PC-3 (cell line): ENCODE data around the gene PEPD. TPM values are rescaled to one million over a fixed set of nuclear protein-coding genes. Genes with fewer than 3 reads are reported as not detected.

ENCODE experiments used
- ATAC-seq: fragments of 200-7000 bp; cut with Tn5 transposase; 2 replicates; pipeline ENCODE4 v1.9.1; 2020; ENCODE audit warnings: mild to moderate bottlenecking, moderate library complexity
- BruUV-seq: library from RNA; stranded (reverse); fragments of 400-500 nt; replicated peaks from 2 replicates; lab custom pipeline; 2021; lab: Mats Ljungman, UMichigan
- CTCF ChIA-PET: fragments of 300-600 bp; sonication (Branson Sonifier 250); formaldehyde crosslinking; loops from one replicate; lab custom pipeline; 2022; ENCODE audit warnings: antibody characterized with exemption; lab: Charles Lee
- POLR2A ChIA-PET: fragments of 300-600 bp; sonication (Branson Sonifier 250); formaldehyde crosslinking; loops from one replicate; lab custom pipeline; 2022; ENCODE audit warnings: antibody characterized with exemption; ENCODE audit not compliant: unreplicated experiment; lab: Charles Lee
- DNase-seq: peaks from one replicate; pipeline ENCODE4 v3.0.0-alpha.2; 2015
- H2AFZ ChIP-seq: fragments of 300-600 bp; sonication (generic); 2 replicates; pipeline ENCODE4 v1.6.0; 2016; ENCODE audit warnings: antibody characterized with exemption, low read length
- H3F3A ChIP-seq: fragments of 300-600 bp; sonication (generic); one replicate; pipeline ENCODE4 v1.6.0; 2017; ENCODE audit warnings: antibody characterized with exemption, low read length, control low read depth, mild to moderate bottlenecking; ENCODE audit not compliant: unreplicated experiment
- H3K27ac ChIP-seq: fragments of 300-600 bp; sonication (generic); 2 replicates; pipeline ENCODE4 v1.5.1; 2016; ENCODE audit warnings: mild to moderate bottlenecking, low read length
- H3K27me3 ChIP-seq: fragments of 300-600 bp; sonication (generic); 2 replicates; pipeline ENCODE4 v1.6.1; 2016; ENCODE audit warnings: low read length, mixed read lengths
- H3K36me3 ChIP-seq: fragments of 300-600 bp; sonication (generic); 2 replicates; pipeline ENCODE4 v1.6.1; 2016; ENCODE audit warnings: low read depth, mixed run types, low read length, mixed read lengths
- H3K4me1 ChIP-seq: fragments of 300-600 bp; sonication (generic); 2 replicates; pipeline ENCODE4 v1.5.1; 2016; ENCODE audit warnings: low read length; ENCODE audit not compliant: insufficient read depth
- H3K4me2 ChIP-seq: fragments of 300-600 bp; sonication (generic); 2 replicates; pipeline ENCODE4 v1.6.0; 2016; ENCODE audit warnings: low read length
- H3K4me3 ChIP-seq: fragments of 300-600 bp; sonication (generic); 2 replicates; pipeline ENCODE4 v1.5.1; 2016; ENCODE audit warnings: mild to moderate bottlenecking, low read length, mixed read lengths
- H3K79me2 ChIP-seq: fragments of 300-600 bp; sonication (generic); 2 replicates; pipeline ENCODE4 v1.6.1; 2017; ENCODE audit warnings: low read length, mixed read lengths
- H3K9ac ChIP-seq: fragments of 300-600 bp; sonication (generic); 2 replicates; pipeline ENCODE4 v1.6.0; 2016; ENCODE audit warnings: mild to moderate bottlenecking, low read length
- H3K9me2 ChIP-seq: fragments of 300-600 bp; sonication (generic); replicated peaks from 2 replicates; pipeline ENCODE4 v1.6.1; 2016; ENCODE audit warnings: mixed run types, low read length, mixed read lengths
- H3K9me3 ChIP-seq: fragments of 300-600 bp; sonication (generic); 2 replicates; pipeline ENCODE4 v1.6.1; 2016; ENCODE audit warnings: low read length, mixed read lengths
- H4K20me1 ChIP-seq: fragments of 300-600 bp; sonication (generic); 2 replicates; pipeline ENCODE4 v1.6.1; 2016; ENCODE audit warnings: low read length, mixed read lengths
- CTCF ChIP-seq: fragments of 300-600 bp; sonication (generic); conservative IDR thresholded peaks from 2 replicates; pipeline ENCODE4 v1.5.1; 2017; ENCODE audit warnings: antibody characterized with exemption, low read depth, mild to moderate bottlenecking, low read length
- EZH2 ChIP-seq: fragments of 300-600 bp; sonication (generic); IDR thresholded peaks from one replicate; pipeline ENCODE4 v1.6.1; 2017; ENCODE audit warnings: antibody characterized with exemption, mild to moderate bottlenecking, low read length; ENCODE audit not compliant: unreplicated experiment
- EZH2phosphoT487 ChIP-seq: fragments of 300-600 bp; sonication (generic); IDR thresholded peaks from 2 replicates; pipeline ENCODE4 v1.6.1; 2018; ENCODE audit warnings: mild to moderate bottlenecking, antibody characterized with exemption, low read length, borderline replicate concordance
- intact Hi-C: fragments of 100-400 bp; cut with micrococcal nuclease; formaldehyde crosslinking; loops from 2 replicates; pipeline ENCODE4 v1.9.0; 2023
- total RNA-seq: library from RNA; depleted of rRNA; stranded (reverse); fragments of >200 nt; gene quantifications from 2 replicates; pipeline ENCODE4 v1.2.3, GENCODE V29; 2014

PEPD gene
- total RNA-seq, 1 experiment from 2014 or later = 53.4 TPM

GRCh38 chr19:33530296-33530695 is 8.7 kb upstream of the PEPD start:
- H2AFZ ChIP-seq = no peak overlapping the region
- DNase-seq = no peak
- no peak overlapping the region for H3K9ac ChIP-seq
- H3K9me3 ChIP-seq = no peaks in the 10 kb centered on the region
- H3K27me3 ChIP-seq = peaks cover 6% of the 10 kb centered on the region; the same call in 1 of the 2 replicates
- ChIA-PET CTCF (no interaction called here), POLR2A (no interaction called here)
- H3K79me2 ChIP-seq = no peaks in the 10 kb centered on the region
- H3K36me3 ChIP-seq = no peaks in the 10 kb centered on the region
- no TSS peak for BruUV-seq
- no peak overlapping the region for H3K4me2 ChIP-seq
- no peaks in the 10 kb centered on the region for H3K9me2 ChIP-seq
- no peak overlapping the region for H3K27ac ChIP-seq
- H3F3A ChIP-seq = no peaks in the 10 kb centered on the region
- intact Hi-C loops = no loop called here
- TF ChIP-seq EZH2phosphoT487 (no peak), EZH2 (no peak), CTCF (no peak)
- H3K4me1 ChIP-seq = no peaks in the 10 kb centered on the region
- H4K20me1 ChIP-seq = no peaks in the 10 kb centered on the region
- no peak overlapping the region for H3K4me3 ChIP-seq
- no peak for ATAC-seq

DNA sequence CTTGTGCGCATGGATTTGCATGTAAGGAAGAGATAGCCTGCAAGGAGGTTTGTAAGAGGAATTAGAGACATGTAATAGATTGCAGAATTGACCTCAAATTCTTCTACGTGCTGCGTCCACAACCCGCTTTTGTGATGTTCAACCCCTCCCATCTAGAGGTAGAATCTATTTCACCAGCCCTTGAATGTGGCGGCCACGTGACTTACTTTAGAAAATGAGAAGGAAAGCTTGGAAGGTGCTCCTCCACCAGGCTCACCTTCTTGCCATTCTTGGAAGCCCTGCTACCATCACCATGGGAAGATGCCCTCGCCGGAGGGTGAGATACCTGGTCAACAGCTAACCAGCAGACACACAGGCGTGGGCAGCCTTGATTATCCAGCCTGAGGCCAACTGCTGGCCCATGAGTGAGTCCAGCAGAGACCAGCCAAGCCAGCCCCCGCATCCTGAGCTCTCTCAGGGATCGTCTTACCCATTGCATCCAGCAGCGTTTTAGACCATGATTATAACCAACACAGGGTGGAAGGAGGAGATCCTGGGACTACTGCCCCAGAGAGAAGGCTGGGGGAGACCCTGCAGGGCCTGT is 7.6 kb upstream of the PEPD start:
- Histone ChIP-seq H3K36me3 (no peaks in the 10 kb centered on the region), H3K27me3 (peaks cover 6% of the 10 kb centered on the region; the same call in 1 of the 2 replicates), H3K79me2 (no peaks in the 10 kb centered on the region), H3K27ac (no peak overlapping the region), H3K4me2 (no peak overlapping the region), H3K9ac (no peak overlapping the region), H3K4me1 (no peaks in the 10 kb centered on the region), H3K4me3 (no peak overlapping the region), H4K20me1 (no peaks in the 10 kb centered on the region), H3F3A (no peaks in the 10 kb centered on the region), H2AFZ (no peak overlapping the region), H3K9me3 (no peaks in the 10 kb centered on the region), H3K9me2 (no peaks in the 10 kb centered on the region)
- intact Hi-C loops = no loop called here
- TF ChIP-seq CTCF = no peak
- POLR2A ChIA-PET = no interaction called here
- no TSS peak for BruUV-seq
- DNase-seq = no peak
- CTCF ChIA-PET = interaction anchor here (0.6 kb wide), 1 partner anchor 19 kb away, joined by 5 read pairs; no protein-coding TSS in a partner anchor
- no peak for ATAC-seq

DNA sequence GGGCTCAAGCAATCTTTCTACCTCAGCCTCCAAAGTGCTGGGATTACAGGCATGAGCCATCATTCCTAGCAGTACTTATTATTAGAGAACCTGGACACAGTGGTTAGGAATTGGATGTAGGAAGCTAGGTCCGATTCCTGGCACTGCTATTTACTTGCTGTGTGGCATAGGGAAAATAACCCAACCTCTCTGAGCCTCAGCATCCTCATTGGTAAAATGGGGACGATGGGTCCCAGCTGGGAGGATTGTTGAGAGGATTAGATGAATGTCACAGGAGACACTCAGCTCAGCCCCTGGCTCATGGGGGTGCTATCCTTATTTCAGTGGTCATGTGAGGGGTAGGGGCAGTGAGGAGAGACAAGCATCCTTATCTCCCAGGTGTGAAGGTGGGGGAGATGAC is 6.8 kb upstream of the PEPD start:
- ChIA-PET CTCF (no interaction called here), POLR2A (no interaction called here)
- intact Hi-C loops = no loop called here
- peaks cover 6% of the 10 kb centered on the region; the same call in 1 of the 2 replicates for H3K27me3 ChIP-seq
- H2AFZ ChIP-seq = no peak overlapping the region
- ATAC-seq (no peak), DNase-seq (no peak)
- H3K36me3 ChIP-seq = no peaks in the 10 kb centered on the region
- no peaks in the 10 kb centered on the region for H4K20me1 ChIP-seq
- H3K9me2 ChIP-seq = no peaks in the 10 kb centered on the region
- H3K27ac ChIP-seq = no peak overlapping the region
- no peaks in the 10 kb centered on the region for H3K9me3 ChIP-seq
- no peaks in the 10 kb centered on the region for H3K79me2 ChIP-seq
- no TSS peak for BruUV-seq
- H3F3A ChIP-seq = no peaks in the 10 kb centered on the region
- TF ChIP-seq EZH2phosphoT487 (no peak), CTCF (no peak)
- no peak overlapping the region for H3K4me3 ChIP-seq
- H3K4me2 ChIP-seq = no peak overlapping the region
- no peaks in the 10 kb centered on the region for H3K4me1 ChIP-seq
- no peak overlapping the region for H3K9ac ChIP-seq
